AG04449 (cell line): Measurements from ENCODE around the gene ENTPD7.

ENCODE experiments used
- CTCF ChIA-PET: fragments of 350-600 bp; formaldehyde crosslinking; extraction: SDS; loops from one replicate; lab custom pipeline; 2021; ENCODE audit warnings: antibody characterized with exemption; lab: Yijun Ruan, JAX
- POLR2A ChIA-PET: fragments of 400-600, 350-600 bp; formaldehyde crosslinking; extraction: SDS; loops from one replicate; lab custom pipeline; 2020; ENCODE audit warnings: antibody characterized with exemption, inconsistent platforms; lab: Yijun Ruan, JAX
- DNase-seq: peaks from one replicate; pipeline ENCODE4 v3.0.0-alpha.2; 2010; ENCODE audit warnings: low read depth, low spot score
- H3K4me3 ChIP-seq: 2 replicates; pipeline ENCODE4 v1.5.1; 2011; ENCODE audit warnings: low read depth, mild to moderate bottlenecking, control low read depth, low read length
- CTCF ChIP-seq: IDR thresholded peaks from one replicate; pipeline ENCODE4 v1.5.1; 2011; ENCODE audit warnings: mild to moderate bottlenecking, moderate library complexity, low read length, control low read depth, inconsistent platforms; ENCODE audit not compliant: insufficient read depth; ENCODE audit errors: missing control alignments

ENTPD7 gene

GRCh38 chr10:99676426-99676825, 17.1 kb downstream of the ENTPD7 start:
- H3K4me3 ChIP-seq, result no peak overlapping the region
- CTCF ChIA-PET, result interaction anchor here (0.9 to 1.8 kb wide), 5 partner anchors 11 to 64 kb away, joined by 3 to 6 read pairs (median 4); no protein-coding TSS in a partner anchor
- POLR2A ChIA-PET, result interaction anchor here (1.2 kb wide), 1 partner anchor 55 kb away, joined by 3 read pairs; no protein-coding TSS in a partner anchor
- no peak for TF ChIP-seq CTCF
- DNase-seq, result peak; percentile 97

GRCh38 chr10:99676895-99677294, 17.6 kb downstream of the ENTPD7 start:
- no peak for DNase-seq
- no peak for TF ChIP-seq CTCF
- CTCF ChIA-PET, result interaction anchor here (0.9 to 1.8 kb wide), 5 partner anchors 10 to 65 kb away, joined by 3 to 6 read pairs (median 4); no protein-coding TSS in a partner anchor
- POLR2A ChIA-PET, result interaction anchor here (1.2 kb wide), 1 partner anchor 55 kb away, joined by 3 read pairs; no protein-coding TSS in a partner anchor
- H3K4me3 ChIP-seq, result no peak overlapping the region

- TF ChIP-seq CTCF, result no peak
- H3K4me3 ChIP-seq, result no peak overlapping the region
- no peak for DNase-seq
- ChIA-PET POLR2A (interaction anchor here (0.6 to 0.8 kb wide), 2 partner anchors 8 to 59 kb away, joined by 3 read pairs; partner anchors contain the start of gene SLC25A28), CTCF (interaction anchor here (0.9 to 1.8 kb wide), 2 partner anchors 11 to 48 kb away, joined by 5 to 7 read pairs; no protein-coding TSS in a partner anchor)
Measured at GRCh38 chr10:99678921-99679320, 19.6 kb downstream of the ENTPD7 start.

GRCh38 chr10:99681553-99681952, 22.2 kb downstream of the ENTPD7 start:
- CTCF ChIA-PET, result interaction anchor here (0.9 kb wide), 1 partner anchor 11 kb away, joined by 3 read pairs; no protein-coding TSS in a partner anchor
- H3K4me3 ChIP-seq, result no peak overlapping the region
- no peak for TF ChIP-seq CTCF
- POLR2A ChIA-PET, result no interaction called here
- no peak for DNase-seq

- TF ChIP-seq CTCF, result no peak
- no peak overlapping the region for H3K4me3 ChIP-seq
- ChIA-PET CTCF (interaction anchor here (0.9 kb wide), 1 partner anchor 11 kb away, joined by 3 read pairs; no protein-coding TSS in a partner anchor), POLR2A (no interaction called here)
- no peak for DNase-seq
Measured at GRCh38 chr10:99682032-99682431, 22.7 kb downstream of the ENTPD7 start.

- no peak for DNase-seq
- CTCF ChIA-PET, result interaction anchor here (1.0 to 1.1 kb wide), 2 partner anchors 22 to 29 kb away, joined by 3 to 4 read pairs; no protein-coding TSS in a partner anchor
- POLR2A ChIA-PET, result no interaction called here
- no peak for TF ChIP-seq CTCF
- no peak overlapping the region for H3K4me3 ChIP-seq
Measured at GRCh38 chr10:99682752-99683151, 23.4 kb downstream of the ENTPD7 start.
